Placental epithelial cell (primary cell): ENCODE data around the gene MAPK10. TPM values are rescaled to one million over a fixed set of nuclear protein-coding genes. Genes with fewer than 3 reads are reported as not detected.

Source experiments
- small RNA-seq: library from RNA; depleted of rRNA; stranded (forward); fragments of <200 nt; gene quantifications from one replicate; pipeline ENCODE3, GENCODE V24; 2012
- total RNA-seq: library from RNA; depleted of rRNA; stranded (reverse); fragments of >200 nt; gene quantifications from 2 replicates; pipeline ENCODE4 v1.2.3, GENCODE V29; 2012

MAPK10 gene
- total RNA-seq: 0.65 and 5.1 TPM in 2 replicates

GRCh38 chr4:86359944-86360478 lies at the start of gene MAPK10:
Gene MAPK10, minus strand, starts transcription at chr4:86360053.

Small RNA genes within 50 kb of the gene (small RNA-seq; reads per million reads assigned to genes)
- not detected for gene RN7SKP96

Other genes with a start within 250 kb of the MAPK10 start
- gene PTPN13, start 234.3 kb upstream of the MAPK10 start, total RNA-seq: 6.4 and 7.9 TPM in 2 replicates